GM15510 (cell line): Measurements from ENCODE around the gene RTN4RL1.

ENCODE experiments used
- POLR2A ChIP-seq: IDR thresholded peaks from 3 replicates; pipeline ENCODE4 v1.6.1; 2011; ENCODE audit warnings: borderline replicate concordance; ENCODE audit not compliant: insufficient read length; ENCODE audit errors: extremely low read depth

The RTN4RL1 gene

DNA sequence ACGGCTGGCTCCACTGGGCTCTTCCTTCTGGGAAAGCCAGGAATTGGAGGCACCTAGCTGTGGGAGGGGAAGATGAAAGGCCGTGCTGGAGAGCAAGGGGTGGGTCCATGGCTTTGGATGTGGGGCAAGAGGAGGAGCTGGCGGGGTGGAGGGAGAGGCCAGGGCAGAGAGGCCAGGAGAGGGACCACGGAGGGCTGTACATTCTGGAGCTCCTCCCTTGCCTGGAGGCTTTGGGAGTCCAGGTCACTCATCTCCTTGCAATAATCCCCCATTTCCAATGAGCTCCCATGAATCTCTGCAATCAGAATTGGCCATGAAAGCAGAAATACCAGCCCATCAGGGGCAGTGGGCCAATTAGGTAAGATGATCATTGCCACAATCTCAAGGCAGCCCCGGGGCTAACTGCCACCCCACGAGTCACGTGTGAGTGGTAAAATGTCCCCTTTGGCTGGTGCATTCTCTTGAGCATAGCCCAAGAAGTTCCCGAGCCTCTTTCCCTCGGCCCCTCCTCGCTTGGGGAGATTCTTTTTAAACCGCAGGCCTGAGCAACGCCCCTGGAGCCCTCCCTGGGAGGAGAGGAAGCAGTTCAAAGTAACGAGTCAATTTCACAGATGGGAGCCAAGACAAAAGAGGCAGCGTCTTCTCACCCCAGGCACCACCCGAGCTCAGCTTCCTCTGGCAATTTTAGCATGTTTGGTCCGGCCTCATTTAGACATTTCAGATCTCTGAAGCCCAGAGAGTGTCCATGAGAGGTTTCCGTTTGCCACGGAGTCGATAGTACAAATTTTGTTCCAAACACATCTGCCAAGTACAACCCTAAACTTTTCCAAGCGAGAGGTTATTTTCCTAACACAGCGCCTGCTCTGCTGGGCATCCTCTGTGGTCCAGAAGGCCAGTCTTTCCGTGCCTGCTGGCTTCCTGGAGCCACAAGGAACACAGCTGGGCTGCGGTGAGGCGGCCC lies 13.4 kb downstream of the RTN4RL1 start:
- TF ChIP-seq POLR2A: no peak

DNA sequence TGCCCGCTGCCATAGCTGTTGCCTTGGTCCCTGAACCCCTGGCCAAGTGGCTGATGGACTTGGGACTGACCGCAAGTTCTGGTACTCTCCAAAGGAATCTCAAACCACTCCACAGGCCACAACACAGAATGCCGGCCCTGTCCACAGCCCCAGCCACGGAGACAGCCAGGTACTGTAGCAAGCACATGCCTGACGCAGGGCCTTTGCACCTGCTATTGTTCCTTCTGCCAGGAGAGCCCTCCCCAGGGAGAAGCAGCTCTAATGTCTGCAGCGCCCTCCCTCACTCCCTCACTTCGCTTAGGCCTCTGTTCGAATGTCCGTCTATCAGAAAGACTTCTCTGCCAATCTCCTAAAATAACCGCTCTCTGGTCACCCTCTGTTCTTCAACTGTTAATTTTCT lies 15.4 kb downstream of the RTN4RL1 start:
- TF ChIP-seq POLR2A: no peak

DNA sequence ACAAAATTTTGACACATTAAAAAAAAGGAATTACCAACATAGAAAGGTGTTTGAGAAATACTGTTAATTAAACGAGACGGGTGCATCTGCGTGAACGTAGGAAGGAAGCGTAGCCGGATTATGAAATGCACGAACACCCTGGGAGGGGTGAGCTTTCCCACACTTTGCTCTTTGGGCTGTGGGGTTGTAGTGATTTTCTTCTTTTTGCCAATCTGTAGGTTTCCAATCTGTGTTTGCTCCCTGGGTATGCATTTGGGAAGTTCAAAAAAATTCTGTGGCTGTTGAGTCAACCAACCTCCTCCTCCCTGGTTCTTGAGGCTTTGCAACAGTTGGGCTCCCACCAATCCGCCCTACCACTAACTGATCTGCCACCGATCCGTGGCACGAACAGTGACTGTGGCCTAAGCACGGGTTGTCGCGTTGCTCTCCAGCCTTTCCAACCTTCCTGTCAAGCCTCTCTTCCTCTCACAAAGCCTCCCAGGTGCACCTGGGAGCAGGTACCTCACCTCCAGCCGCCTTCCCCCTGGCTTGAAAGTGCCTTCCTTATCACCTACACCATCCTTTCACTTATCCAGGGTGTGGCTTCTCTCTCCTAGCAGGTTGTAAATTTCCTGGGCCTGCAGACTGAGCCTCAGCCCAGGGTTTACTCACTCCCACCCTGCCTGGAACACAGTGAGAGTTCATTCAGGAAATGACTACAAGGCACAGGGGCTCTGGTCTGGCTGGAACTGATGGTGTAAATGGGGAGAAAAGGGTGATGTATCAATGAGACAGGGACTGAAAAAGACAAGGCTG lies 16.6 kb downstream of the RTN4RL1 start:
- no peak for TF ChIP-seq POLR2A

DNA sequence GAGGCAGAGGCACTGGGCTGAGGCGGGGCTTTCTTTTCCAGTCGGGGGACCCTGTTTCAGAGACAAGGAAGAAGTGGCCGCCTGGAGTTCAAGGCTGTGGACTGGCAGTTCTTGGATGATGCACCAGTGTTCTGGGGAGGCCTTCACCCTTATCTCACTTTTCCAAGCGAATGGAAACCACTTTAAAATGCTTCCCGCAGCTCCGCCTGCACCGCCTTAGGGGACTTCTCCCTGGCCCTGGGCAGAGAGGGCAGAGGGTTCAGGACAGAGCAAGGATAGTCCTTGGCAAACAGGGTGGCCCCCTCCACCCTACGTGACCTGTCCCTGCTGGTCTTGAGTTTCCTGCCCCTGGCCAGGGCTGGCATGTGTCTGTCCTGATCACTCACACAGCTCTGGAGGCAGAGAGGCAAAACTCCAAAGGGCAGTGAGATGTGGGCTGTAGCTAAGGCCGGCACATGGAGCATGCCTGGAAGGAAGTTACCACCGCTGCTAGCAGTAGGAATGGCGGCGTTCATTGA lies 20.6 kb downstream of the RTN4RL1 start:
- TF ChIP-seq POLR2A: no peak

DNA sequence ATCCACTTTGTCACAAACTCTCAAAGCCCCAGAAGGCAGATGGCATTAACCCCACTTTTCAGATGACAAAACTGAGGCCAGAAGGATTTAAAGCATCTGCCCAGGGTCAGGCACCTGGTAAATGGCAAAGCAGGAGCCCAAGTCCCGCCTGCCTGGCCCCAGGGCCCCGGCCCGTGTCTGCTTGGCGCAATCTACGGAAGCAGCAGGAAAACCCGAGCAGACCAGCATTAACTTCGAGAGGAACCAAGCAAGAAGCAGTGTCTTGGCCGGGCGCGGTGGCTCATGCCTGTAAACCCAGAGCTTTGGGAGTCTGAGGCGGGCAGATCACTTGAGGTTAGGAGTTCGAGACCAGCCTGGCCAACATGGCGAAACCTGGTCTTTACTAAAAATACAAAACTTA lies 21.6 kb downstream of the RTN4RL1 start:
- TF ChIP-seq POLR2A: no peak

DNA sequence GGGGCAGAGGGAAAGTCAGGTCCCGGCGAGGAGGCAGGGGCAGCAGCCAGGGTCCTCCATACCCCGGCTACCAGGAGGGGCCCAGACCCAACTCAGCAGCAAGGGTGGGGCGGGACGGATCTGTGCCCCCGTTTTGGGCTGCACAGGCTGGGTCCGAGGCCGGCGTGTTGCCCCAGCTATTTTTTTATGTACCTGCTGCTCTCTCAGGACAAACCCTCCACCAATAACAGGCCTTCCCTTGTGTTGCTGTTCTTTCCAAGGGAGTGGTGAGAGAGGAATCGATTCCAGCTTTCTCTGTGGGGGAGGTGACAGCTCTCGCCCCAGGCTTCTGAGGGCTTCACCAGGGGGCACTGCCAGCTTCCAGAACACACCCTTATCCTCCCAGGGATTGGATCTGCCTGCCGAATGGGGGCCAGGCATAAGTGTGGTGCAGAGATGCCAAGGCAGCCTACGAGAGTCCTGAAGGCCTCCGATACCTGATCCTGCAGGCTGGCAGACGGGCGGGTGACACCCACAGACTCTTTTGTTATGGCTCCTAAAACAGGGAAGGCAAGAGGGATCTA lies 22.3 kb downstream of the RTN4RL1 start:
- TF ChIP-seq POLR2A: no peak

DNA sequence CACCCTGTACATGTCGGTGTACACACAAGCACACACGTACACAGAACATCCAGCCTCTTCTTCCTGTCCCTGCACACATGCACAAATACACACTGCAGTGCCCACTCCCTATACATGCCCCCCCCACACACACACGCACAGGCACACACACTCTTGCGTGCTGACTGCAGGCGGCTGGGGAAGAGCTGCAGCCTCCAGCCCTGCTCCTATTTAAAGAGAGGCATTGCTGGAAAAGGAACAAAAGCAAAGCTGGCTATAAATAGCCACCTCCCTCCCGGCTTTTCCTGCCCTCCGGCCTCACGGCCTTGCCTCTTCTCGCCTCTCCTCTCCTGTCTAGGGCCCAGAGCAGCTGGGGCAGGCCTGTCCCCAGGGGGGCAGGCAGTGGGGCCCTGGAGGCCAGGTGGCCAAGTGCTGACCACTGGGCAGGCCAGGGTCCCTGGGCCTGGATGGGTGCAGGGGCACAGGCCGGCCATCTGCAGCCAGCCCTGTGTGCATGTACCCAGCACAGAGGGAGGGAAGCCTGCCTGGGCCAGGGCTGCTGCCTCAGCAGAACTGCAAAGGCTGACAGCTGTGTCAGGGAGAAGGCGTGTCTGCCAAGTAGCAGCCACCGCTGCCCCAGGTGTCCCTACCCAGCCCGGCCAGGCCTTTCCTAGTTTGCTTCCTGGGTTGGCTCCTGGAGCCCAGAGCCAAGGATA lies 25.4 kb downstream of the RTN4RL1 start:
- no peak for TF ChIP-seq POLR2A

DNA sequence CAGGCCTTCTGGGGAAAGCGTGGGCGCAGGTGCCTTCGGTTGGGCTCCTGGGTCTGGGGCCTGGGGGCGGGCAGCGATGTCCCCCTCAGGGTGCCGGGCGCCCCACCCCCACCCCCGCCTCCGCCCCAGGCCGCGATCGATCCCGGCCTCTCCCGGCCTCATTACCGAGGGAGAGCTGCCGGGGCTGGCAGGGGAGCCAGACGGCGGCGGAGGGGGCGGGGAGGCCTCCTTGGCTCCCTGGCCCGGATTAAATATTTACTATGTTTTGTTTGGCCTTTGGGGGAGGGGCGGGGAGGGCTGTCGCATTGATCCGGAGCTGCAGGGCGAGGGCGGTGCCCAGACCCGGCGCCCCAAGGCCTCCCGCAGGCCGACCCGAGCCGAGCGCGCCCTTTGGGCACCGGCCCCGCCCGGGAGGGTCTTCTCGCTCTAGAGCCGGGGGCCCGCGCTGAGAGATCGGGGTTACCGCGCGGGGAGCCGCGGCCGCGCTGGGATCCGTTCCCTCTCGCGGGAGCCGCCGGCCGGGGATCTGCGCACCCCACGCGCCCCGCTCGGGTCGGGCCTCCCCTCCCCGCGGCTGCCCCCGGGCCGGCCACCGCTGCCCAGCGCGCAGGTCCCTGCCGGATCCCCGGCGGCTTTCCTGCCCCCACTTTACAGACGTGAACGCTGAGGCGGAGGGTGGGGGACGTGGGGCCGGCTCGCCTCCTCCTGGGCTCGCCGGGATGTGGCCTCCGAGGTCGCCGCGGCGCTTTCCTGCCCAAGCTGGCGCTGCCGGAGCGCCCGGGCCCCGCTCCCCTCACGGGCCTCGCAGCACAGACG lies 27.0 kb downstream of the RTN4RL1 start:
- TF ChIP-seq POLR2A: no peak

DNA sequence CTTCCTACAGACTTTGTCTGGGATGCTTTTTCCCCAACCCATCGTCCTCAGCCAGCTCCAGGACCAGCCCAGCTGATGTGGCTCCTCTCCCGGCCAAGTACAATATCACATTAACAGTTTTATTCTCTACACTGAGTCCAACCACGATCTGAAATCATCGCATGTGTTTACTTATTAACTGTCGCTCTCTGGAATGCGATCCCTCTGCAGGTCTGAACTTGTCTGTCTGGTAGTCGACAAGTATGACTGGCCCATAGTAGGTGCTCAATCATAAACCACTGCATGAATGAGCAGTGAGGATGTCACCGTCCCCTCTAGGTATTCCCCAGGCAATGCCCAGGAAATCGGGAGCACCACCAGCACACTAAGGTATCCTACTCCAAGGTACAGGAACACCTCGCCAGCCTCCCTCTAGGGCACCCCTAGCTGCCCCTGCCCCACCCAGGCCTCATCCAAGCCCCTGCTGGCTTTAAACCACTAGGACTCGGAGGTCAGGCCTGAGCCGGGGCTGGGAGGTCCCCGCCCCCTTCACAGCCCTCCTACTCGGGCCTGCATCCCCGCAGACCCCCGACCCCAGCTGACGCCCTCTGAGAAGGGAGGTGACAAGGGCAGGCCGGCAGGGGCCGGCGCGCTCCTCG lies 27.7 kb downstream of the RTN4RL1 start:
- TF ChIP-seq POLR2A: no peak

DNA sequence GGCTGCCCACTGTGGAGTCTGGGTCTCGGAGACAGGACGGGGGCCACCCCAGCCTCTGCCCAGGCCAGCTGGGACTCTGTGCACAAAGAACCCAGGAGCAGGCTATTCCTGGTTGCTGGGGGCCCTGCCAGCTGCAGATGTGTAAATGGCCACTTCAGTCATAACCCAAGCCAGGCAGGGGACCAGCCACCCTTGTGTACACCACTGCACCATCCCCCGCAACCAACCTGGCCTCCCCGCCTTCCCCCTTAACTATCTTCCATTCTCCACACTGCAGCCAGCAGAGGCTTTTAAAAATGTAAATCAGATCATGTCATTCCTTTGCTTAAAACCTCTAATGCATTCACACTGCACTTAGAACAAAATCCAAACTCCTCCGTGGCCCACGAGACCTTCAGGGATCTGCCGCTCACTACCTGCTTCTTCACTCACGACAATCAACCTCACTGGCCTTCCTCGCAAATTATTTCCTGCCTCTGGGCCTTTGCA lies 28.3 kb downstream of the RTN4RL1 start:
- TF ChIP-seq POLR2A: no peak

DNA sequence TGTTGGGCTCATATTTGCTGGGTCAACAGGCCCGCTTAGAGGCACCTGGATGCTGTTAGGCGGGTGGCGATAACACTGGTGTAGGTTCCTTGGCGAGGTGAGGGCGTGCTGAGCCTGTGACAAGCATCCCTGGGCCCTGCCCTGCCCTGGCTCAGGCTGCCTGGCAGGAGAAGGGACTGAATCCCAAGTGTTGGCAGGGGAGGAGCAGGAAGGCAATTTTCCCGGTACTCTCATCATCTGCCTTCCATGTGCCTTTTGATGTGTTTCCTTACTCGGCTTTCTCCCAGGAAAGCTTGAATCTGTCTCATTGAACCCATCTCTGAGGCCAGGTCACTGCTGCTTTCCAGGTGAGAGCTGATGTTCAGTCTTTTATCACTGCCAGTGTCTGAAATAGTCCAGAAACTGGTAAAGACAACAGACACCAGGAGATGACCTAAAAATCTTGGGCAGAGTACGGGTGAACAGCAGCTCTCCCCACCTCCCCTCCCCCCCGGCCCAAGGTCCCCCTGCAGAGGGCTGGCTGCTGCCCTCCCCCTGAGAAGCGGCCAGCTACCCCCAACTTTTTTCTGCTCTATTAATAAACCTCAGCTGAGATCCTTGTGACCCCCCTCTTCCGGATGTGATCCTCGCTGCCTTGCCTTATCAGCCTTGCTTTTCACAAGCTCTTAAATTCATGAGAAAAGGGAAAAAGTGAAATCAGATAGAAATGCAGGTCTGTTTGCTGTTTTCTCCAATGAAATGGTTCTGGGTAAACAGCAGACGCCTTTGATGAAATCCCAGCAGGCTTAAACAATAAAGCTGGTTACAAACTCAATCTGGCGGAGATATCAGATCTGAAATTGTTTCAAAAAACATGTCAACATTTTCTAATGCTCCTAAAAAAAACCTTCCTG lies 29.0 kb downstream of the RTN4RL1 start:
- TF ChIP-seq POLR2A: no peak

DNA sequence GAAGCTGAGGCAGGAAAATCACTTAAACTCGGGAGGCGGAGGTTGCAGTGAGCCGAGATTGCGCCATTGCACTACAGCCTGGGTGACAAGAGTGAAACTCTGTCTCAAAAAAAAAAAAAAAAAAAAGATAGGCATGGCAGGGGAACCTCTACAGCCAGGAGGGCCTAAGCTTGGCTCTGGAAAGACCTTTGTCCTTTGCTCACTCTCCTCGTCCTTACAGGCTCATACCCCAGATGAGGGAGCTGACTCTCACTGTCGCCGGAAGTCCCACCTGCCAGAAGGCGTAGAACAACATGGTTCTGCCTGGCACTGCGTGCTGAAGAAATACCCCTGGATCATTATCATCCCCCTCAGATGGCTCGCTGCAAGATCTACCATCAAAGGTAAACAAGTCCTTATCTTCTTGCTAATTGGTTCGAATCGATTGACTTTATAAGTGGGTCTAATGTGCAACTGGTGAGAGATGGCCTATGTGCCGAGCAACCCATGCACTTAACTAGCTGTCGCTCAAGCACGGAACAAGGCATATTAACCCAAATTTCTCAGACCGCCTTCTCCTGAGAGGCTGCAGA lies 29.7 kb downstream of the RTN4RL1 start:
- no peak for TF ChIP-seq POLR2A
